ENCODE measurements around the gene HSPB1.

- TF ChIP-seq TAF1 (IDR thresholded peaks at IDR 0.05; ENCODE audit: low read depth, low read length) (no peak), POLR2AphosphoS5 (IDR thresholded peaks at IDR 0.05; ENCODE audit: low read depth, low read length) (no peak), POLR2A (IDR thresholded peaks at IDR 0.05; ENCODE audit: low read depth, low read length) (no peak)
Measured at GRCh38 chr7:76267894-76268183, 34.6 kb upstream of the HSPB1 start.

Measured in GM12891 (cell line).